DOHH2 (cell line): ENCODE measurements around the gene JAG2.

Experiments used
- CTCF ChIP-seq: fragments of 200-600 bp; sonication (generic); IDR thresholded peaks from one replicate; pipeline ENCODE4 v1.5.1; 2014; ENCODE audit warnings: antibody characterized with exemption, mild to moderate bottlenecking, low read depth, low read length; ENCODE audit not compliant: poor library complexity, severe bottlenecking
- EZH2phosphoT487 ChIP-seq: fragments of 200-600 bp; sonication (generic); IDR thresholded peaks from 2 replicates; pipeline ENCODE4 v1.6.1; 2017; ENCODE audit warnings: borderline replicate concordance, mild to moderate bottlenecking, antibody characterized with exemption, low read length, moderate library complexity, mixed read lengths

DNA sequence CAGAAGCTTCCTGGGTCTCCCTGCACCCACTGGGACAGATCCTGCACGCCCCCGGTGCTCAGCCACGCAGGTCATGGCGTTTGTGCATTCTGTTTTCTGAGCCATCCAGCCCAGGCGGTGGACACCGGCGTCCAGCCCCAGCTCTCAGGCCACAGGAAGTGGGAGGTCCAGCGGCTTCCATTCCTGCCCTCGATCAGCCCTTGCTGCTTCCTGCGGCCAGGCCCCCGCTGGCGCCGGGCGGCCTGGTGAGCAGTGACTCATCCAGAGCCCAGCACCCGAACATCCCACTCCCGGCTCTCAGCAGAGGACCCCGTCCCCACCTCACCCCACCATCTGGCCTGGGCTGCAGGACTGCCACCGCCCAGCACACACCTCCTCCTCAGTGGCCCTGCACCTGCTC lies 30.5 kb upstream of the JAG2 start:
- TF ChIP-seq CTCF (no peak), EZH2phosphoT487 (no peak)
